ENCODE measurements around the gene KLHL7. TPM values are rescaled to one million over a fixed set of nuclear protein-coding genes. Genes with fewer than 3 reads are reported as not detected.

KLHL7 gene
- total RNA-seq, 1 donor from 2014 or later, result 38.7 TPM

GRCh38 chr7:23098460-23098859, 7.1 kb upstream of the KLHL7 start:
- no peak for DNase-seq (ENCODE audit: low read depth)
- H2AFZ ChIP-seq (ENCODE audit: low read depth, low read length), result no peak overlapping the region
- H3K27me3 ChIP-seq (ENCODE audit: insufficient read depth, low read length), result no peaks in the 10 kb centered on the region
- TF ChIP-seq EZH2 (IDR thresholded peaks at IDR 0.05; ENCODE audit: insufficient read depth, low read length) (no peak), CTCF (IDR thresholded peaks at IDR 0.05; ENCODE audit: insufficient read depth, low read depth, low read length) (no peak)
- Mint-ChIP-seq H3K4me1 (ENCODE audit: low read depth, unreplicated experiment) (no peaks in the 10 kb centered on the region), H3K27me3 (ENCODE audit: low read depth, unreplicated experiment) (peaks cover 2% of the 10 kb centered on the region), H3K27ac (ENCODE audit: unreplicated experiment) (no peak overlapping the region), H3K36me3 (ENCODE audit: low read depth, unreplicated experiment) (peaks cover 2% of the 10 kb centered on the region), H3K4me3 (ENCODE audit: unreplicated experiment) (no peak overlapping the region), H3K9me3 (ENCODE audit: unreplicated experiment) (peaks cover 6% of the 10 kb centered on the region)
- no peak overlapping the region for H3K9ac ChIP-seq (ENCODE audit: low read length)
- H3K9me3 ChIP-seq (ENCODE audit: insufficient read depth, low read depth, low read length), result peaks cover 7% of the 10 kb centered on the region
- H3K4me1 ChIP-seq (ENCODE audit: insufficient read depth, low read length), result no peaks in the 10 kb centered on the region
- H3K79me2 ChIP-seq (ENCODE audit: insufficient read depth, low read length), result no peaks in the 10 kb centered on the region
- no peak overlapping the region for H3K4me3 ChIP-seq (ENCODE audit: insufficient read depth, low read depth, low read length)
- no peaks in the 10 kb centered on the region for H4K20me1 ChIP-seq (ENCODE audit: insufficient read depth, low read length)
- no peak overlapping the region for H3K4me2 ChIP-seq (ENCODE audit: low read length)
- H3K36me3 ChIP-seq (ENCODE audit: insufficient read depth, low read length), result no peaks in the 10 kb centered on the region
- FAIRE-seq, result no peak
- no peak overlapping the region for H3K27ac ChIP-seq (ENCODE audit: low read depth, low read length)

- Mint-ChIP-seq H3K4me1 (ENCODE audit: low read depth, unreplicated experiment) (no peaks in the 10 kb centered on the region), H3K36me3 (ENCODE audit: low read depth, unreplicated experiment) (peaks cover 2% of the 10 kb centered on the region), H3K27ac (ENCODE audit: unreplicated experiment) (no peak overlapping the region), H3K4me3 (ENCODE audit: unreplicated experiment) (no peak overlapping the region), H3K27me3 (ENCODE audit: low read depth, unreplicated experiment) (peaks cover 2% of the 10 kb centered on the region), H3K9me3 (ENCODE audit: unreplicated experiment) (peaks cover 6% of the 10 kb centered on the region)
- DNase-seq (ENCODE audit: low read depth) (no peak), FAIRE-seq (no peak)
- no peaks in the 10 kb centered on the region for H3K4me1 ChIP-seq (ENCODE audit: insufficient read depth, low read length)
- H3K27ac ChIP-seq (ENCODE audit: low read depth, low read length), result no peak overlapping the region
- H3K4me3 ChIP-seq (ENCODE audit: insufficient read depth, low read depth, low read length), result no peak overlapping the region
- H3K27me3 ChIP-seq (ENCODE audit: insufficient read depth, low read length), result no peaks in the 10 kb centered on the region
- H3K79me2 ChIP-seq (ENCODE audit: insufficient read depth, low read length), result no peaks in the 10 kb centered on the region
- no peak for TF ChIP-seq CTCF (IDR thresholded peaks at IDR 0.05; ENCODE audit: insufficient read depth, low read depth, low read length)
- TF ChIP-seq EZH2 (IDR thresholded peaks at IDR 0.05; ENCODE audit: insufficient read depth, low read length), result no peak
- H3K4me2 ChIP-seq (ENCODE audit: low read length), result no peak overlapping the region
- peaks cover 7% of the 10 kb centered on the region for H3K9me3 ChIP-seq (ENCODE audit: insufficient read depth, low read depth, low read length)
- H2AFZ ChIP-seq (ENCODE audit: low read depth, low read length), result no peak overlapping the region
- H4K20me1 ChIP-seq (ENCODE audit: insufficient read depth, low read length), result no peaks in the 10 kb centered on the region
- no peak overlapping the region for H3K9ac ChIP-seq (ENCODE audit: low read length)
- no peaks in the 10 kb centered on the region for H3K36me3 ChIP-seq (ENCODE audit: insufficient read depth, low read length)
Measured at GRCh38 chr7:23100697-23101096, 4.9 kb upstream of the KLHL7 start.

GRCh38 chr7:23105086-23105643, 420 bp upstream of the KLHL7 start:
- FAIRE-seq (no peak), DNase-seq (ENCODE audit: low read depth) (no peak)
- peaks cover 41% of the 10 kb centered on the region for H3K79me2 ChIP-seq (ENCODE audit: insufficient read depth, low read length)
- H3K9me3 Mint-ChIP-seq (ENCODE audit: unreplicated experiment), result no peaks in the 10 kb centered on the region
- H3K27me3 ChIP-seq (ENCODE audit: insufficient read depth, low read length), result no peaks in the 10 kb centered on the region
- peaks cover under 1% of the 10 kb centered on the region for H3K27me3 Mint-ChIP-seq (ENCODE audit: low read depth, unreplicated experiment)
- peak overlapping the region; percentile 89 for H3K27ac Mint-ChIP-seq (ENCODE audit: unreplicated experiment)
- H3K36me3 ChIP-seq (ENCODE audit: insufficient read depth, low read length), result no peaks in the 10 kb centered on the region
- peaks cover 5% of the 10 kb centered on the region for H3K9me3 ChIP-seq (ENCODE audit: insufficient read depth, low read depth, low read length)
- peak overlapping the region; percentile 93 for H3K4me2 ChIP-seq (ENCODE audit: low read length)
- peaks cover 36% of the 10 kb centered on the region for H4K20me1 ChIP-seq (ENCODE audit: insufficient read depth, low read length)
- peak overlapping the region; percentile 99 for H3K4me3 ChIP-seq (ENCODE audit: insufficient read depth, low read depth, low read length)
- H3K27ac ChIP-seq (ENCODE audit: low read depth, low read length), result peak overlapping the region; percentile 89
- H3K4me1 Mint-ChIP-seq (ENCODE audit: low read depth, unreplicated experiment), result peaks cover 7% of the 10 kb centered on the region
- H2AFZ ChIP-seq (ENCODE audit: low read depth, low read length), result peak overlapping the region; percentile 96
- no peak for TF ChIP-seq EZH2 (IDR thresholded peaks at IDR 0.05; ENCODE audit: insufficient read depth, low read length)
- no peak for TF ChIP-seq CTCF (IDR thresholded peaks at IDR 0.05; ENCODE audit: insufficient read depth, low read depth, low read length)
- peak overlapping the region; percentile 96 for H3K9ac ChIP-seq (ENCODE audit: low read length)
- peak overlapping the region; percentile 96 for H3K4me3 Mint-ChIP-seq (ENCODE audit: unreplicated experiment)
- H3K36me3 Mint-ChIP-seq (ENCODE audit: low read depth, unreplicated experiment), result peaks cover 2% of the 10 kb centered on the region
- H3K4me1 ChIP-seq (ENCODE audit: insufficient read depth, low read length), result peaks cover 8% of the 10 kb centered on the region

All from astrocyte (in vitro differentiated cells and primary cell).